K562 (cell line): ENCODE measurements around the gene RNF43. TPM values are rescaled to one million over a fixed set of nuclear protein-coding genes. Genes with fewer than 3 reads are reported as not detected.

Experiments used
- ATAC-seq: fragments of 200-7000 bp; cut with Tn5 transposase; 3 replicates; pipeline ENCODE4 v1.9.1; 2020; ENCODE audit warnings: moderate library complexity
- BruUV-seq: library from RNA; stranded (reverse); fragments of 400-500 nt; replicated peaks from 2 replicates; lab custom pipeline; 2021; lab: Mats Ljungman, UMichigan
- CTCF ChIA-PET: fragments of 300-600 bp; formaldehyde crosslinking; extraction: SDS; loops from one replicate; lab custom pipeline; 2021; ENCODE audit warnings: low intra/inter-chr PET ratio; lab: Yijun Ruan, JAX
- POLR2A ChIA-PET: fragments of 300-600, 350-650 bp; sonication (Branson Sonifier 250); formaldehyde crosslinking; extraction: SDS; loops from one replicate; lab custom pipeline; 2021; ENCODE audit warnings: antibody characterized with exemption, inconsistent platforms; lab: Yijun Ruan, JAX
- DNase-seq, 4 experiments: peaks; one replicate each; pipeline versions ENCODE4 v3.0.0 to v3.0.0-alpha.2; 2011 to 2018; ENCODE audit warnings: low spot score in 3 of 4, mixed read lengths in 3 of 4; ENCODE audit errors: extremely low read depth in 1 of 4
- FAIRE-seq: peaks from 2 replicates; lab custom pipeline; 2011; peaks lifted over from hg19 to GRCh38; lab: Jason Lieb, UNC
- H2AFZ ChIP-seq: 2 replicates; pipeline ENCODE4 v1.6.0; 2011; ENCODE audit warnings: low read depth, low read length, control low read depth, inconsistent platforms
- H3K27ac ChIP-seq: fragments of 200-600 bp; 3 replicates; pipeline ENCODE4 v1.8.0; 2011; ENCODE audit warnings: low read depth, mild to moderate bottlenecking, control low read depth, inconsistent platforms, low read length, moderate library complexity, mixed read lengths; ENCODE audit errors: extremely low read depth
- H3K27me3 ChIP-seq, 2 experiments: fragments of 300-600 bp in 1 of 2; 2 replicates in 1 of 2; 3 replicates in 1 of 2; pipeline versions ENCODE4 v1.6.0 to v1.8.0; 2011; ENCODE audit warnings: inconsistent platforms in 2 of 2, low read length in 2 of 2, mild to moderate bottlenecking in 1 of 2, mixed read lengths in 1 of 2, moderate library complexity in 1 of 2; ENCODE audit not compliant: control insufficient read depth in 2 of 2, insufficient read depth in 2 of 2
- H3K36me3 ChIP-seq: fragments of 300-600 bp; 3 replicates; pipeline ENCODE4 v1.8.0; 2011; ENCODE audit warnings: mild to moderate bottlenecking, low read length, inconsistent platforms; ENCODE audit not compliant: control insufficient read depth, insufficient read depth
- H3K4me1 ChIP-seq, 2 experiments: fragments of 200-600 bp in 1 of 2; replicated peaks in 1 of 2; 2 replicates in 1 of 2; 3 replicates in 1 of 2; pipeline versions ENCODE4 v1.5.1 to v1.8.0; 2011; ENCODE audit warnings: inconsistent platforms in 2 of 2, low read length in 2 of 2, mild to moderate bottlenecking in 1 of 2, mixed read lengths in 1 of 2, moderate library complexity in 1 of 2; ENCODE audit not compliant: control insufficient read depth in 2 of 2, insufficient read depth in 2 of 2
- H3K4me2 ChIP-seq: 2 replicates; pipeline ENCODE4 v1.6.1; 2011; ENCODE audit warnings: low read length, control low read depth, inconsistent platforms, mixed read lengths; ENCODE audit not compliant: insufficient read depth
- H3K4me3 ChIP-seq: fragments of 200-600 bp; sonication (generic), shearing (Covaris generic); 2 replicates; pipeline ENCODE4 v1.5.1; 2016; ENCODE audit warnings: control low read depth, inconsistent platforms
- H3K79me2 ChIP-seq: fragments of 200-600 bp; 3 replicates; pipeline ENCODE4 v1.8.0; 2011; ENCODE audit warnings: low read length, inconsistent platforms; ENCODE audit not compliant: control insufficient read depth, insufficient read depth
- H3K9ac ChIP-seq, 2 experiments: 2 replicates each; pipeline versions ENCODE4 v1.6.0 to v1.6.1; 2011; ENCODE audit warnings: low read depth in 2 of 2, low read length in 2 of 2, control low read depth in 1 of 2, inconsistent platforms in 1 of 2, mild to moderate bottlenecking in 1 of 2, mixed read lengths in 1 of 2; ENCODE audit not compliant: insufficient read depth in 1 of 2
- H3K9me1 ChIP-seq: one replicate; pipeline ENCODE4 v1.6.0; 2011; ENCODE audit warnings: inconsistent platforms, mild to moderate bottlenecking, low read length, moderate library complexity; ENCODE audit not compliant: control insufficient read depth, insufficient read depth
- H3K9me3 ChIP-seq: replicated peaks from 2 replicates; pipeline ENCODE4 v1.5.1; 2011; ENCODE audit warnings: low read depth, low read length, inconsistent platforms; ENCODE audit not compliant: control insufficient read depth, insufficient read depth
- H4K20me1 ChIP-seq: replicated peaks from 2 replicates; pipeline ENCODE4 v1.6.1; 2011; ENCODE audit warnings: low read length, inconsistent platforms, mixed read lengths; ENCODE audit not compliant: control insufficient read depth, insufficient read depth
- ARID4B ChIP-seq: sonication (generic); formaldehyde crosslinking; IDR thresholded peaks from 2 replicates; pipeline ENCODE4 v1.8.0; 2022; ENCODE audit warnings: mild to moderate bottlenecking, missing genetic modification reagents
- CHAMP1 ChIP-seq: fragments of 450-650 bp; IDR thresholded peaks from 2 replicates; pipeline ENCODE4 v1.6.1; 2016; ENCODE audit warnings: mild to moderate bottlenecking
- ETV6 ChIP-seq, 3 experiments: fragments of 150-350 bp in 1 of 3; sonication (generic) in 1 of 3; formaldehyde crosslinking in 1 of 3; IDR thresholded peaks; 2 replicates each; pipeline versions ENCODE4 v1.6.1 to v1.8.0; 2014 to 2022; ENCODE audit warnings: borderline replicate concordance in 2 of 3, low read depth in 2 of 3, antibody characterized with exemption in 1 of 3, low read length in 1 of 3, mild to moderate bottlenecking in 1 of 3, missing genetic modification reagents in 1 of 3
- KDM4B ChIP-seq, 2 experiments: fragments of 450-650 bp in 1 of 2; sonication (generic) in 1 of 2; IDR thresholded peaks; 2 replicates each; pipeline ENCODE4 v1.6.1; 2016 to 2017; ENCODE audit warnings: borderline replicate concordance in 2 of 2, antibody characterized with exemption in 1 of 2, low read depth in 1 of 2, mild to moderate bottlenecking in 1 of 2
- NR2F6 ChIP-seq: fragments of 450-650 bp; formaldehyde crosslinking; IDR thresholded peaks from 2 replicates; pipeline ENCODE4 v1.4.0; 2020; ENCODE audit warnings: mild to moderate bottlenecking
- NUFIP1 ChIP-seq: fragments of 450-650 bp; IDR thresholded peaks from 2 replicates; pipeline ENCODE4 v1.6.1; 2018; ENCODE audit not compliant: partially characterized antibody
- RAD51 ChIP-seq: fragments of 450-650 bp; IDR thresholded peaks from 2 replicates; pipeline ENCODE4 v1.7.1; 2016; ENCODE audit warnings: low read depth, mild to moderate bottlenecking, borderline replicate concordance
- ZC3H4 ChIP-seq: sonication (generic); formaldehyde crosslinking; IDR thresholded peaks from 2 replicates; pipeline ENCODE4 v1.9.0; 2021; ENCODE audit warnings: missing genetic modification reagents, borderline replicate concordance
- ZNF124 ChIP-seq: sonication (generic); formaldehyde crosslinking; IDR thresholded peaks from 2 replicates; pipeline ENCODE4 v1.8.1; 2022; ENCODE audit warnings: missing genetic modification reagents
- ZNF445 ChIP-seq: fragments of 250-450 bp; sonication (Bioruptor Pico); IDR thresholded peaks from 2 replicates; pipeline ENCODE4 v1.4.0; 2020; ENCODE audit warnings: low read depth, mild to moderate bottlenecking, moderate library complexity
- WGBS: fragments of 100-300 bp; shearing (Covaris generic); methylation state at CpG from one replicate; pipeline ENCODE4 v1.1.6; 2016; ENCODE audit warnings: low coverage, mixed read lengths; ENCODE audit not compliant: insufficient coverage; ENCODE audit errors: missing lambda C conversion rate; 5-methylcytosine and 5-hydroxymethylcytosine counted together
- in situ Hi-C: fragments of 300-500 bp; cut with MboI; formaldehyde crosslinking; loops from 4 replicates; pipeline ENCODE4 v1.15.0; 2018; ENCODE audit warnings: inconsistent platforms, mixed read lengths
- intact Hi-C: fragments of 100-400 bp; cut with micrococcal nuclease; formaldehyde crosslinking; loops from 2 replicates; pipeline ENCODE4 v1.14.2; 2022
- polyA plus RNA-seq, 8 experiments: library from polyadenylated mRNA; depleted of rRNA in 4 of 8; stranded (reverse) in 5 of 8; unstranded in 3 of 8; fragments of >200 nt; fragmentation: Nextera tagmentation in 2 of 8; fragmentation: Illumina TruSeq in 1 of 8; extraction: Ambion mirVana in 2 of 8; extraction: Trizol in 1 of 8; gene quantifications; 2 replicates each; pipeline versions ENCODE4 v1.2.1 to v1.2.3, GENCODE V29; 2011 to 2014; ENCODE audit warnings: inconsistent platforms in 1 of 8, missing spikeins in 1 of 8
- total RNA-seq, 7 experiments: library from RNA; depleted of rRNA in 6 of 7; stranded (reverse); fragments of >200 nt in 6 of 7; fragmentation: Illumina TruSeq in 2 of 7; extraction: Trizol in 2 of 7; gene quantifications; 2 replicates each; pipeline versions ENCODE4 v1.2.1 to v1.2.3, GENCODE V29; 2011 to 2021; ENCODE audit warnings: low replicate concordance in 1 of 7

RNF43 gene
- total and polyA plus RNA-seq, 9 of the 15 experiments (the other 6 are each of a cell fraction or from before 2014, with no cell fraction given): 0.29 to 2.7 (median 1.4) TPM

- H3K4me2 ChIP-seq: no peak overlapping the region
- TF ChIP-seq ARID4B (CRISPR knock-in tag): no peak
- no peak for TF ChIP-seq ZNF445
- no peak for TF ChIP-seq RAD51
- TF ChIP-seq NR2F6 (CRISPR knock-in tag): no peak
- no peak for TF ChIP-seq ZC3H4 (CRISPR knock-in tag)
- TF ChIP-seq ETV6 (IDR thresholded peaks at IDR 0.05; ENCODE audit: borderline replicate concordance in 1 of 2, low read depth in 2 of 2, low read length in 1 of 2): no peak
- TF ChIP-seq ETV6 (CRISPR knock-in tag; IDR thresholded peaks at IDR 0.05; ENCODE audit: borderline replicate concordance): no peak
- TF ChIP-seq CHAMP1: no peak
- no peak for TF ChIP-seq KDM4B (IDR thresholded peaks at IDR 0.05; ENCODE audit: borderline replicate concordance in 2 of 2, low read depth in 1 of 2)
- TF ChIP-seq ZNF124 (CRISPR knock-in tag): no peak
- no peak for TF ChIP-seq NUFIP1
- TF ChIP-seq, all 486 proteins: peak for 0
- no peak for DNase-seq
- Histone ChIP-seq H3K36me3 (no peaks in the 10 kb centered on the region), H2AFZ (no peak overlapping the region), H3K9ac (no peak overlapping the region), H3K27ac (no peak overlapping the region), H3K79me2 (peaks cover 53% of the 10 kb centered on the region), H3K4me1 (peaks cover 7 to 11% of the 10 kb centered on the region in 2 experiments; a peak in 4 of 5 replicates), H3K9me3 (no peaks in the 10 kb centered on the region), H3K4me3 (no peak overlapping the region), H4K20me1 (no peaks in the 10 kb centered on the region), H3K9me1 (no peaks in the 10 kb centered on the region), H3K27me3 (no peaks in the 10 kb centered on the region)
- intact Hi-C loops: no loop called here
- ChIA-PET CTCF (no interaction called here), POLR2A (interaction anchor here (1.7 to 5.8 kb wide), 2 partner anchors 68 to 80 kb away, joined by 3 to 79 read pairs; no protein-coding TSS in a partner anchor)
- FAIRE-seq: no peak
- no TSS peak for BruUV-seq
- in situ Hi-C loops: no loop called here
- WGBS: 74% methylated on average over 1 of the region's 1 CpG
- ATAC-seq: no peak
Measured at GRCh38 chr17:58412064-58412703, 5.2 kb downstream of the RNF43 start.
